Liver (tissue), 9 donors: Measurements from ENCODE around the gene KHSRP. TPM values are rescaled to one million over a fixed set of nuclear protein-coding genes. Genes with fewer than 3 reads are reported as not detected.
"Not testable (repeated sequence)": the region's sequence is repeated elsewhere in the genome, so short reads cannot be mapped to it uniquely, and the experiment has no call there.

Experiments used
- DNase-seq: peaks from one replicate; pipeline ENCODE4 v3.0.0-alpha.2; 2017; ENCODE audit warnings: low spot score
- H3K27ac ChIP-seq, 2 donors: one replicate each; pipeline ENCODE4 v1.7.0; 2013; ENCODE audit warnings: inconsistent platforms in 2 of 2, low read length in 2 of 2, control low read depth in 1 of 2, low read depth in 1 of 2, mild to moderate bottlenecking in 1 of 2
- H3K27me3 ChIP-seq, 4 donors: one replicate each; pipeline versions ENCODE4 v1.6.1 to v1.7.0; 2013; ENCODE audit warnings: low read length in 3 of 4, inconsistent platforms in 1 of 4, mild to moderate bottlenecking in 1 of 4, moderate library complexity in 1 of 4; ENCODE audit not compliant: control insufficient read depth in 4 of 4, insufficient read depth in 4 of 4
- H3K36me3 ChIP-seq, 4 donors: one replicate each; pipeline versions ENCODE4 v1.6.1 to v1.7.0; 2013; ENCODE audit warnings: low read length in 3 of 4, mild to moderate bottlenecking in 3 of 4, low read depth in 1 of 4, moderate library complexity in 1 of 4; ENCODE audit not compliant: control insufficient read depth in 4 of 4, insufficient read depth in 3 of 4
- H3K4me1 ChIP-seq, 4 donors: one replicate each; pipeline versions ENCODE4 v1.6.1 to v1.7.0; 2013; ENCODE audit warnings: low read length in 3 of 4, mild to moderate bottlenecking in 3 of 4, moderate library complexity in 1 of 4; ENCODE audit not compliant: control insufficient read depth in 4 of 4, insufficient read depth in 4 of 4
- H3K4me3 ChIP-seq, 3 donors: one replicate each; pipeline versions ENCODE4 v1.6.1 to v1.7.0; 2013; ENCODE audit warnings: low read length in 3 of 3, control low read depth in 1 of 3, low read depth in 1 of 3, mild to moderate bottlenecking in 1 of 3
- H3K9ac ChIP-seq, 2 donors: one replicate each; pipeline ENCODE4 v1.7.0; 2013; ENCODE audit warnings: low read length in 2 of 2, mild to moderate bottlenecking in 2 of 2, moderate library complexity in 2 of 2, control low read depth in 1 of 2, low read depth in 1 of 2
- H3K9me3 ChIP-seq, 4 donors: one replicate each; pipeline versions ENCODE4 v1.6.1 to v1.7.0; 2013; ENCODE audit warnings: low read length in 3 of 4; ENCODE audit not compliant: control insufficient read depth in 4 of 4
- EGR1 ChIP-seq, 2 donors: IDR thresholded peaks; 2 replicates each; pipeline ENCODE4 v1.6.1; 2016 to 2018; ENCODE audit warnings: antibody characterized with exemption in 2 of 2, low read depth in 2 of 2
- FOXA2 ChIP-seq: IDR thresholded peaks from 2 replicates; pipeline ENCODE4 v1.6.1; 2016; ENCODE audit warnings: antibody characterized with exemption
- HNF4A ChIP-seq, 2 donors: conservative IDR thresholded peaks; 2 replicates each; pipeline ENCODE4 v1.6.1; 2016; ENCODE audit warnings: antibody characterized with exemption in 2 of 2, mild to moderate bottlenecking in 2 of 2
- HNF4G ChIP-seq: IDR thresholded peaks from 2 replicates; pipeline ENCODE4 v1.6.1; 2016; ENCODE audit warnings: antibody characterized with exemption
- NR2F2 ChIP-seq: IDR thresholded peaks from 2 replicates; pipeline ENCODE4 v1.6.1; 2016; ENCODE audit warnings: antibody characterized with exemption
- RAD21 ChIP-seq, 2 donors: IDR thresholded peaks; 2 replicates each; pipeline ENCODE4 v1.6.1; 2016; ENCODE audit warnings: antibody characterized with exemption in 2 of 2, mild to moderate bottlenecking in 2 of 2
- RXRA ChIP-seq, 2 donors: IDR thresholded peaks; 2 replicates each; pipeline ENCODE4 v1.6.1; 2017 to 2018; ENCODE audit warnings: antibody characterized with exemption in 2 of 2, mild to moderate bottlenecking in 1 of 2
- SP1 ChIP-seq: IDR thresholded peaks from 2 replicates; pipeline ENCODE4 v1.6.1; 2018; ENCODE audit warnings: antibody characterized with exemption, mild to moderate bottlenecking
- YY1 ChIP-seq: IDR thresholded peaks from 2 replicates; pipeline ENCODE4 v1.6.1; 2016; ENCODE audit warnings: antibody characterized with exemption, mild to moderate bottlenecking
- WGBS: extraction: QIAGEN DNeasy Blood & Tissue Kit; methylation state at CpG from one replicate; pipeline ENCODE4 v1.1.7; 2013; 5-methylcytosine and 5-hydroxymethylcytosine counted together
- polyA plus RNA-seq, 2 donors: library from polyadenylated mRNA; stranded (reverse) in 1 of 2; unstranded in 1 of 2; fragments of 200-250 nt in 1 of 2; fragments of >200 nt in 1 of 2; fragmentation: Nextera tagmentation in 1 of 2; extraction: Ambion mirVana in 1 of 2; gene quantifications; one replicate each; pipeline versions ENCODE4 v1.2.1 to v1.2.3, GENCODE V29; 2013 to 2015
- total RNA-seq, 2 donors: library from RNA; depleted of rRNA; stranded (reverse); fragments of >200 nt; gene quantifications; one replicate each; pipeline ENCODE4 v1.2.3, GENCODE V29; 2014
- TF ChIP-seq, protein P1 (sequence below): fragments of 150-350 bp; IDR thresholded peaks from 2 replicates; pipeline ENCODE4 v1.5.1; 2017; ENCODE audit warnings: improper control_type of control experiment, low read depth, low read length; ENCODE audit not compliant: missing input control
- TF ChIP-seq, protein P2 (sequence below): IDR thresholded peaks from 2 replicates; pipeline ENCODE4 v1.6.1; 2016; ENCODE audit warnings: antibody characterized with exemption
- TF ChIP-seq, protein P3 (sequence below): IDR thresholded peaks from 2 replicates; pipeline ENCODE4 v1.6.1; 2016; ENCODE audit warnings: antibody characterized with exemption, mild to moderate bottlenecking
- donor health status: healthy.
- donor health status: healthy.
- donor health status: healthy.
- donor health status: healthy.
- donor health status: healthy.

The KHSRP gene
- total and polyA plus RNA-seq, 4 donors = 8.0 to 132 (median 66.1) TPM

DNA sequence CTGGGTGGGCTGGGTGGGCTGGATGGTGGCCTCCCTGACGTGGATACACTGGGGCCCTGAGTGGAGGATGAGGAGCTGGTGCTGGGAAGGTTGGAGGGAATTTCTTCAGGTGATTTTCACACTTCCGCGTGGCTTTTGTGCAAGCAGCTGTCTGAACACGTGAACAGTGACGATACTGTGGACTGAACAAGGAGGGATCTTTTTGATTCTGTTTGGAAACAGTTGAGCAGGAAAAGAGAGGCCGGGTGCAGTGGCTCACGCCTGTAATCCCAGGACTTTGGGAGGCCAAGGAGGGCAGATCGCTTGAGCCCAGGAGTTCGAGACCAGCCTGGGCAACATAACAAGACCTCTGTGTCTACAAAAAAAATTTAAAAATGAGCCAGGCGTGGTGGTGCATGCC lies 22.6 kb downstream of the KHSRP start (continued):
- TF ChIP-seq YY1 (no peak), HNF4G (no peak)

DNA sequence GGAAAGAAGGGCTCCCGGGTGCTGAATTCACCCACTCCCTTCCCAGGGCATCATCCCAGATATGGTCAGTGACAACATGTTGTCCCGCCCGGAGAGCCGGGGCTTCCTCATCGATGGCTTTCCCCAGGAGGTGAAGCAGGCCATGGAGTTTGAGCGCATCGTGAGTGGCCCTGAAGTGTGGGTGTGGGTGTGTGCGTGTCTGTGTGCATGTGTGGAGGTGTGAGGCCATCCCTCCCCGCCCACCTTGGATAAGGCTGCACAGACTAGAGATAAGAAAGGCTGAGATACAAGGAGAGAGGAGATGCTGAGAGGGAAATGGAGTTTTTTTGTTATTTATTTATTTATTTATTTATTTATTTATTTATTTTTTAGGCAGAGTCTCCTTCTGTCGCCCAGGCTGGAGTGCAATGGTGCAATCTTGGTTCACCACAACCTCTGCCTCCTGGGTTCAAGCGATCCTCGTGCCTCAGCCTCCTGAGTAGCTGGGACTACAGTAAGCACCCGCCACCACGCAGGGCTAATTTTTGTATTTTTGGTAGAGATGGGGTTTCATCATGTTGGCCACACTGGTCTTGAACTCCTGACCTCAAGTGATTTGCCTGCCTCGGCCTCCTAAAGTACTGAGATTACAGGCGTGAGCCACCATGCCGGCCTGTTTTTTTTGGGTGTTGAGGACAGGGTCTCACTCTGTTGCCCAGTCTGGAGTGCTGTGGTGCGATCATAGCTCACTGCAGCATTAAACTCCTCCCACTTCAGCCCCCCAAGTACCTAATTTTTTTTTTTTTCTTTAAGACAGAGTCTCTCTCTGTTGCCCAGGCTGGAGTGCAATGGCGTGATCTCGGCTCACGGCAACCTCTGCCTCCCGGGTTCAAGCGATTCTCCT lies 24.3 kb downstream of the KHSRP start:
- H3K9ac ChIP-seq, DNase-seq, H3K27ac ChIP-seq, H3K4me3 ChIP-seq, H3K4me1 ChIP-seq, H3K36me3 ChIP-seq, H3K9me3 ChIP-seq, H3K27me3 ChIP-seq: not testable (repeated sequence)
- 95% methylated on average over 23 of the region's 23 CpGs for WGBS

DNA sequence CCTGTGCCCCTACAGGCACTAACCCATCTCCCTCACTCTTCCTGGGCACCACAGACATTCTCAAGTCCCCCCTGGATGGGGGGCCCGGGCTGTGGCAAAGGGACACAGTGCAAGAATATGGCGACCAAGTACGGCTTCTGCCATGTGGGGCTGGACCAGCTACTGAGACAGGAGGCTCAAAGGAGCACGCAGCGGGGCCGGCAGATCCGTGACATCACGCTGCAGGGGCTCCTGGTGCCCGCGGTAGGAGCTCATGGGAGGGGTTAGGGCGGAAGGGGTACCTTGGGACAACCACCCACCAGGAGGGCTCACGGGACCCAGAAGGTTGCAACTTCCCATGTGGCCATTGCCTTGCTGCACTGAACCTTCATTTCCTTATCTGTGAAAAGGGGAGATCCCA lies 28.3 kb downstream of the KHSRP start:
- H3K4me1 ChIP-seq = peaks cover 5 to 14% (median 11%) of the 10 kb centered on the region in 4 donors
- DNase-seq = no peak
- H3K9me3 ChIP-seq = no peaks in the 10 kb centered on the region
- no peaks in the 10 kb centered on the region for H3K27me3 ChIP-seq
- TF ChIP-seq, protein P1, sequence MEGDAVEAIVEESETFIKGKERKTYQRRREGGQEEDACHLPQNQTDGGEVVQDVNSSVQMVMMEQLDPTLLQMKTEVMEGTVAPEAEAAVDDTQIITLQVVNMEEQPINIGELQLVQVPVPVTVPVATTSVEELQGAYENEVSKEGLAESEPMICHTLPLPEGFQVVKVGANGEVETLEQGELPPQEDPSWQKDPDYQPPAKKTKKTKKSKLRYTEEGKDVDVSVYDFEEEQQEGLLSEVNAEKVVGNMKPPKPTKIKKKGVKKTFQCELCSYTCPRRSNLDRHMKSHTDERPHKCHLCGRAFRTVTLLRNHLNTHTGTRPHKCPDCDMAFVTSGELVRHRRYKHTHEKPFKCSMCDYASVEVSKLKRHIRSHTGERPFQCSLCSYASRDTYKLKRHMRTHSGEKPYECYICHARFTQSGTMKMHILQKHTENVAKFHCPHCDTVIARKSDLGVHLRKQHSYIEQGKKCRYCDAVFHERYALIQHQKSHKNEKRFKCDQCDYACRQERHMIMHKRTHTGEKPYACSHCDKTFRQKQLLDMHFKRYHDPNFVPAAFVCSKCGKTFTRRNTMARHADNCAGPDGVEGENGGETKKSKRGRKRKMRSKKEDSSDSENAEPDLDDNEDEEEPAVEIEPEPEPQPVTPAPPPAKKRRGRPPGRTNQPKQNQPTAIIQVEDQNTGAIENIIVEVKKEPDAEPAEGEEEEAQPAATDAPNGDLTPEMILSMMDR = no peak
- no peak for TF ChIP-seq FOXA2
- TF ChIP-seq RAD21 (IDR thresholded peaks at IDR 0.05) = no peak
- no peak for TF ChIP-seq NR2F2
- no peak for TF ChIP-seq HNF4G
- TF ChIP-seq EGR1 (IDR thresholded peaks at IDR 0.05; ENCODE audit: low read depth in 2 of 2) = no peak
- TF ChIP-seq, protein P2, sequence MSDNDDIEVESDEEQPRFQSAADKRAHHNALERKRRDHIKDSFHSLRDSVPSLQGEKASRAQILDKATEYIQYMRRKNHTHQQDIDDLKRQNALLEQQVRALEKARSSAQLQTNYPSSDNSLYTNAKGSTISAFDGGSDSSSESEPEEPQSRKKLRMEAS = no peak
- TF ChIP-seq, protein P3, sequence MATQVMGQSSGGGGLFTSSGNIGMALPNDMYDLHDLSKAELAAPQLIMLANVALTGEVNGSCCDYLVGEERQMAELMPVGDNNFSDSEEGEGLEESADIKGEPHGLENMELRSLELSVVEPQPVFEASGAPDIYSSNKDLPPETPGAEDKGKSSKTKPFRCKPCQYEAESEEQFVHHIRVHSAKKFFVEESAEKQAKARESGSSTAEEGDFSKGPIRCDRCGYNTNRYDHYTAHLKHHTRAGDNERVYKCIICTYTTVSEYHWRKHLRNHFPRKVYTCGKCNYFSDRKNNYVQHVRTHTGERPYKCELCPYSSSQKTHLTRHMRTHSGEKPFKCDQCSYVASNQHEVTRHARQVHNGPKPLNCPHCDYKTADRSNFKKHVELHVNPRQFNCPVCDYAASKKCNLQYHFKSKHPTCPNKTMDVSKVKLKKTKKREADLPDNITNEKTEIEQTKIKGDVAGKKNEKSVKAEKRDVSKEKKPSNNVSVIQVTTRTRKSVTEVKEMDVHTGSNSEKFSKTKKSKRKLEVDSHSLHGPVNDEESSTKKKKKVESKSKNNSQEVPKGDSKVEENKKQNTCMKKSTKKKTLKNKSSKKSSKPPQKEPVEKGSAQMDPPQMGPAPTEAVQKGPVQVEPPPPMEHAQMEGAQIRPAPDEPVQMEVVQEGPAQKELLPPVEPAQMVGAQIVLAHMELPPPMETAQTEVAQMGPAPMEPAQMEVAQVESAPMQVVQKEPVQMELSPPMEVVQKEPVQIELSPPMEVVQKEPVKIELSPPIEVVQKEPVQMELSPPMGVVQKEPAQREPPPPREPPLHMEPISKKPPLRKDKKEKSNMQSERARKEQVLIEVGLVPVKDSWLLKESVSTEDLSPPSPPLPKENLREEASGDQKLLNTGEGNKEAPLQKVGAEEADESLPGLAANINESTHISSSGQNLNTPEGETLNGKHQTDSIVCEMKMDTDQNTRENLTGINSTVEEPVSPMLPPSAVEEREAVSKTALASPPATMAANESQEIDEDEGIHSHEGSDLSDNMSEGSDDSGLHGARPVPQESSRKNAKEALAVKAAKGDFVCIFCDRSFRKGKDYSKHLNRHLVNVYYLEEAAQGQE = no peak
- no peak for TF ChIP-seq SP1
- TF ChIP-seq HNF4A (conservative IDR thresholded peaks at IDR 0.05) = no peak
- no peak for TF ChIP-seq RXRA (IDR thresholded peaks at IDR 0.05)
- no peaks in the 10 kb centered on the region for H3K36me3 ChIP-seq
- no peak overlapping the region for H3K4me3 ChIP-seq
- H3K27ac ChIP-seq = no peak overlapping the region
- WGBS = 94% methylated on average over 12 of the region's 12 CpGs
- no peak overlapping the region for H3K9ac ChIP-seq
